GM23338 (cell line): ENCODE measurements around the gene RAP1B. TPM values are rescaled to one million over a fixed set of nuclear protein-coding genes. Genes with fewer than 3 reads are reported as not detected.
"Not testable (repeated sequence)": the region's sequence is repeated elsewhere in the genome, so short reads cannot be mapped to it uniquely, and the experiment has no call there.

Source experiments
- ATAC-seq: fragments of 200-7000 bp; cut with Tn5 transposase; 3 replicates; pipeline ENCODE4 v1.9.1; 2020
- DNase-seq: peaks from one replicate; pipeline ENCODE4 v3.0.0-alpha.2; 2015; ENCODE audit warnings: low spot score
- H2AFZ ChIP-seq: fragments of 200-600 bp; sonication (generic); 2 replicates; pipeline ENCODE4 v1.8.0; 2016; ENCODE audit warnings: antibody characterized with exemption, mild to moderate bottlenecking, moderate library complexity
- H3F3A ChIP-seq: fragments of 200-600 bp; sonication (generic); replicated peaks from 2 replicates; pipeline ENCODE4 v1.8.0; 2017; ENCODE audit warnings: antibody characterized with exemption, mixed run types, low read depth
- H3K27ac ChIP-seq: fragments of 200-600 bp; sonication (generic); 2 replicates; pipeline ENCODE4 v1.6.1; 2016; ENCODE audit warnings: low read depth
- H3K27me3 ChIP-seq: fragments of 200-600 bp; sonication (generic); 2 replicates; pipeline ENCODE4 v1.8.0; 2016; ENCODE audit warnings: mild to moderate bottlenecking, mixed run types, moderate library complexity; ENCODE audit not compliant: insufficient read depth
- H3K36me3 ChIP-seq: fragments of 200-600 bp; sonication (generic); 2 replicates; pipeline ENCODE4 v1.8.0; 2016; ENCODE audit warnings: mild to moderate bottlenecking; ENCODE audit not compliant: insufficient read depth
- H3K4me1 ChIP-seq: fragments of 200-600 bp; sonication (generic); 2 replicates; pipeline ENCODE4 v1.8.0; 2016; ENCODE audit warnings: mild to moderate bottlenecking, moderate library complexity; ENCODE audit not compliant: insufficient read depth
- H3K4me2 ChIP-seq: fragments of 200-600 bp; sonication (generic); 2 replicates; pipeline ENCODE4 v1.7.1; 2017; ENCODE audit warnings: mixed run types
- H3K4me3 ChIP-seq: fragments of 200-600 bp; sonication (generic); 2 replicates; pipeline ENCODE4 v1.6.1; 2016; ENCODE audit warnings: mixed run types
- H3K79me2 ChIP-seq: fragments of 200-600 bp; sonication (generic); replicated peaks from 2 replicates; pipeline ENCODE4 v1.8.0; 2017; ENCODE audit warnings: mild to moderate bottlenecking; ENCODE audit not compliant: insufficient read depth
- H3K9me2 ChIP-seq: fragments of 200-600 bp; sonication (generic); 2 replicates; pipeline ENCODE4 v1.8.0; 2017; ENCODE audit not compliant: insufficient read depth
- H4K20me1 ChIP-seq: fragments of 200-600 bp; sonication (generic); replicated peaks from 2 replicates; pipeline ENCODE4 v1.8.0; 2017; ENCODE audit warnings: mild to moderate bottlenecking; ENCODE audit not compliant: insufficient read depth
- H3K27ac Mint-ChIP-seq: 2 replicates; pipeline ENCODE4 v1.8.0; 2020; ENCODE audit warnings: inconsistent platforms, mild to moderate bottlenecking, moderate library complexity, mixed read lengths
- H3K27me3 Mint-ChIP-seq: 3 replicates; pipeline ENCODE4 v1.8.0; 2022; ENCODE audit warnings: low read depth, mild to moderate bottlenecking, moderate library complexity, mixed read lengths, inconsistent platforms; ENCODE audit not compliant: insufficient read depth, poor library complexity
- H3K36me3 Mint-ChIP-seq: 3 replicates; pipeline ENCODE4 v1.8.0; 2021; ENCODE audit warnings: low read depth, mild to moderate bottlenecking, inconsistent platforms, moderate library complexity, mixed read lengths
- H3K4me1 Mint-ChIP-seq: 3 replicates; pipeline ENCODE4 v1.8.0; 2020; ENCODE audit warnings: mild to moderate bottlenecking, inconsistent platforms, mixed read lengths
- H3K4me3 Mint-ChIP-seq: 3 replicates; pipeline ENCODE4 v1.8.0; 2021; ENCODE audit warnings: moderate library complexity, mild to moderate bottlenecking, inconsistent platforms, mixed read lengths
- H3K9me3 Mint-ChIP-seq: 3 replicates; pipeline ENCODE4 v1.8.0; 2020; ENCODE audit warnings: moderate library complexity, mild to moderate bottlenecking, inconsistent platforms, mixed read lengths
- CTCF ChIP-seq, 2 experiments: fragments of 200-600 bp in 1 of 2; sonication (generic) in 1 of 2; conservative IDR thresholded peaks; 2 replicates each; pipeline versions ENCODE4 v1.5.1 to v1.6.1; 2016 to 2017; ENCODE audit warnings: antibody characterized with exemption in 2 of 2, low read depth in 2 of 2, mild to moderate bottlenecking in 2 of 2, moderate library complexity in 1 of 2
- NANOG ChIP-seq: IDR thresholded peaks from 2 replicates; pipeline ENCODE4 v1.6.1; 2016; ENCODE audit warnings: antibody characterized with exemption, borderline replicate concordance
- polyA plus RNA-seq: library from polyadenylated mRNA; unstranded; fragments of >200 nt; fragmentation: Nextera tagmentation; extraction: Ambion mirVana; gene quantifications from 2 replicates; pipeline ENCODE4 v1.2.1, GENCODE V29; 2016
- total RNA-seq: library from RNA; depleted of rRNA; stranded (reverse); fragments of >200 nt; shearing (Covaris generic); gene quantifications from 2 replicates; pipeline ENCODE4 v1.2.3, GENCODE V29; 2014
- TF ChIP-seq, protein P1 (sequence below): IDR thresholded peaks from 2 replicates; pipeline ENCODE4 v1.6.1; 2016; ENCODE audit warnings: antibody characterized with exemption
- TF ChIP-seq, protein P2 (sequence below): IDR thresholded peaks from one replicate; pipeline ENCODE4 v1.6.1; 2018; ENCODE audit warnings: antibody characterized with exemption; ENCODE audit not compliant: unreplicated experiment

The RAP1B gene
- total and polyA plus RNA-seq, 2 experiments from 2014 or later: 90.6 to 128 TPM

DNA sequence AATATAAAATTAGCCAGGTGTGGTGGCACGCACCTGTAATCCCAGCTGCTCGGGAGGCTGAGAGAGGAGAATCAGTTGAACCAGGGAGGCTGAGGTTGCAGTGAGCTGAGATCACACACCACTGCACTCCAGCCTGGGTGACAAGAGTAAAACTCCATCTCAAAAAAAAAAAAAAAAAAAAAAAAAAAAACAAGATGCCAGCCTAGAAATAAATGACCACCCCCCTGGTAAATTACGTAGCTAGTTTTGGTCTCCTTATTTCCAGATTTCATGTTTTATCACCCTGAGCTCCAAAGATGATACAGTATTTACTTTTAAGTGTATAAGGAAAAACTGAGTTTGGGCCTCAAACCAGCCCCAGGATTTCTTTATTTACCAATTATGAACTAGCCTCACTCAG is 26.7 kb downstream of the RAP1B start:
- not testable (repeated sequence) for H3K27ac Mint-ChIP-seq, H3K27ac ChIP-seq, H3K36me3 Mint-ChIP-seq, H2AFZ ChIP-seq, H3K9me2 ChIP-seq, H3K4me3 Mint-ChIP-seq, H3K4me3 ChIP-seq, H3K4me1 ChIP-seq, H3K27me3 Mint-ChIP-seq, H3K27me3 ChIP-seq, H3K4me1 Mint-ChIP-seq, H3F3A ChIP-seq, H3K9me3 Mint-ChIP-seq, H3K36me3 ChIP-seq, ATAC-seq, DNase-seq, H3K4me2 ChIP-seq
- peaks cover 99% of the 10 kb centered on the region for H3K79me2 ChIP-seq
- peaks cover 59% of the 10 kb centered on the region for H4K20me1 ChIP-seq

DNA sequence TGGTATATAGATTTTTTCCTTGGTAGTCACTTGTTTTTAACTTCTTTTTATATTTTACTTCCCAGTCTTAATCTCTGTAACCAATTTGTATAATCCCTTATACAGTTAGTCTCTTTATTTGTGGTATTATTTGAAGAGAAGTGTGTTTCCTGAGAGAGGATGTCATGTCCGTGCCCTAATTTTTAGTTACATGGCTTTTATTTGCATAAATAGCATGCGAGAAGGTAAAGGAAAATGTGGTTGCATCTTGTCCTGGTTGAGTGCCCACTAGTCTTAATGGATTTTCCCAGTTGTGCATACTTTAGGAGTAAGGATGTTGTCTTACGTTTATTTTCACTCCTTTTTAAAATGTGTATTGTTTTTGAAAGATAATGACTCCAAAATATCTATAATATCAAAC is 27.5 kb downstream of the RAP1B start:
- peaks cover 99% of the 10 kb centered on the region for H3K79me2 ChIP-seq
- H3K27ac ChIP-seq: no peak overlapping the region
- H4K20me1 ChIP-seq: peaks cover 54% of the 10 kb centered on the region
- no peaks in the 10 kb centered on the region for H3K36me3 ChIP-seq
- no peak overlapping the region; the same call in 1 of the 2 replicates for H3K27ac Mint-ChIP-seq
- no peaks in the 10 kb centered on the region for H3K9me3 Mint-ChIP-seq
- no peak for ATAC-seq
- TF ChIP-seq, protein P1, sequence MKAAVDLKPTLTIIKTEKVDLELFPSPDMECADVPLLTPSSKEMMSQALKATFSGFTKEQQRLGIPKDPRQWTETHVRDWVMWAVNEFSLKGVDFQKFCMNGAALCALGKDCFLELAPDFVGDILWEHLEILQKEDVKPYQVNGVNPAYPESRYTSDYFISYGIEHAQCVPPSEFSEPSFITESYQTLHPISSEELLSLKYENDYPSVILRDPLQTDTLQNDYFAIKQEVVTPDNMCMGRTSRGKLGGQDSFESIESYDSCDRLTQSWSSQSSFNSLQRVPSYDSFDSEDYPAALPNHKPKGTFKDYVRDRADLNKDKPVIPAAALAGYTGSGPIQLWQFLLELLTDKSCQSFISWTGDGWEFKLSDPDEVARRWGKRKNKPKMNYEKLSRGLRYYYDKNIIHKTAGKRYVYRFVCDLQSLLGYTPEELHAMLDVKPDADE: no peak
- TF ChIP-seq, protein P2, sequence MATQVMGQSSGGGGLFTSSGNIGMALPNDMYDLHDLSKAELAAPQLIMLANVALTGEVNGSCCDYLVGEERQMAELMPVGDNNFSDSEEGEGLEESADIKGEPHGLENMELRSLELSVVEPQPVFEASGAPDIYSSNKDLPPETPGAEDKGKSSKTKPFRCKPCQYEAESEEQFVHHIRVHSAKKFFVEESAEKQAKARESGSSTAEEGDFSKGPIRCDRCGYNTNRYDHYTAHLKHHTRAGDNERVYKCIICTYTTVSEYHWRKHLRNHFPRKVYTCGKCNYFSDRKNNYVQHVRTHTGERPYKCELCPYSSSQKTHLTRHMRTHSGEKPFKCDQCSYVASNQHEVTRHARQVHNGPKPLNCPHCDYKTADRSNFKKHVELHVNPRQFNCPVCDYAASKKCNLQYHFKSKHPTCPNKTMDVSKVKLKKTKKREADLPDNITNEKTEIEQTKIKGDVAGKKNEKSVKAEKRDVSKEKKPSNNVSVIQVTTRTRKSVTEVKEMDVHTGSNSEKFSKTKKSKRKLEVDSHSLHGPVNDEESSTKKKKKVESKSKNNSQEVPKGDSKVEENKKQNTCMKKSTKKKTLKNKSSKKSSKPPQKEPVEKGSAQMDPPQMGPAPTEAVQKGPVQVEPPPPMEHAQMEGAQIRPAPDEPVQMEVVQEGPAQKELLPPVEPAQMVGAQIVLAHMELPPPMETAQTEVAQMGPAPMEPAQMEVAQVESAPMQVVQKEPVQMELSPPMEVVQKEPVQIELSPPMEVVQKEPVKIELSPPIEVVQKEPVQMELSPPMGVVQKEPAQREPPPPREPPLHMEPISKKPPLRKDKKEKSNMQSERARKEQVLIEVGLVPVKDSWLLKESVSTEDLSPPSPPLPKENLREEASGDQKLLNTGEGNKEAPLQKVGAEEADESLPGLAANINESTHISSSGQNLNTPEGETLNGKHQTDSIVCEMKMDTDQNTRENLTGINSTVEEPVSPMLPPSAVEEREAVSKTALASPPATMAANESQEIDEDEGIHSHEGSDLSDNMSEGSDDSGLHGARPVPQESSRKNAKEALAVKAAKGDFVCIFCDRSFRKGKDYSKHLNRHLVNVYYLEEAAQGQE: no peak
- no peak for TF ChIP-seq CTCF (conservative IDR thresholded peaks at IDR 0.05; ENCODE audit: low read depth in 2 of 2)
- TF ChIP-seq NANOG: no peak
- H3K4me2 ChIP-seq: no peak overlapping the region
- H3F3A ChIP-seq: no peaks in the 10 kb centered on the region
- H3K4me1 Mint-ChIP-seq: peaks cover 6% of the 10 kb centered on the region; the same call in 1 of the 3 replicates
- no peak overlapping the region for H3K4me3 ChIP-seq
- H3K9me2 ChIP-seq: no peaks in the 10 kb centered on the region
- no peak for DNase-seq
- H3K4me1 ChIP-seq: no peaks in the 10 kb centered on the region
- H2AFZ ChIP-seq: no peak overlapping the region
- no peaks in the 10 kb centered on the region for H3K36me3 Mint-ChIP-seq
- no peak overlapping the region for H3K4me3 Mint-ChIP-seq
- peaks cover 3% of the 10 kb centered on the region for H3K27me3 Mint-ChIP-seq
- no peaks in the 10 kb centered on the region for H3K27me3 ChIP-seq
